Measurements from ENCODE around the gene TPSB2. TPM values are rescaled to one million over a fixed set of nuclear protein-coding genes. Genes with fewer than 3 reads are reported as not detected.
A peak's percentile ranks its signal among the peaks of the same experiment; 100 is the strongest.
"Not testable (repeated sequence)": the region's sequence is repeated elsewhere in the genome, so short reads cannot be mapped to it uniquely, and the experiment has no call there.

The TPSB2 gene
- total RNA-seq, 1 experiment from 2014 or later, result 16.7 TPM

- CTCF ChIA-PET; H3K4me1 ChIP-seq (ENCODE audit: insufficient read depth, low read length, poor library complexity, severe bottlenecking); H3K27me3 ChIP-seq (replicated peaks; ENCODE audit: insufficient read depth, low read depth, low read length, poor library complexity); H3K9me3 ChIP-seq (ENCODE audit: low read depth, low read length, poor library complexity, severe bottlenecking); intact Hi-C loops (cut with micrococcal nuclease; ENCODE audit: unreplicated experiment); DNase-seq (ENCODE audit: low spot score); POLR2A ChIA-PET (ENCODE audit: low non-redundant PET); BruUV-seq (replicated peaks); H3K36me3 ChIP-seq (ENCODE audit: insufficient read depth, low read length, poor library complexity, severe bottlenecking); H3K27ac ChIP-seq (ENCODE audit: low read depth, low read length, poor library complexity, severe bottlenecking); H3K4me3 ChIP-seq (ENCODE audit: low read depth, low read length, poor library complexity, severe bottlenecking): not testable (repeated sequence)
Observed at GRCh38 chr16:1231301-1231700, 1.3 kb upstream of the TPSB2 start.

DNA sequence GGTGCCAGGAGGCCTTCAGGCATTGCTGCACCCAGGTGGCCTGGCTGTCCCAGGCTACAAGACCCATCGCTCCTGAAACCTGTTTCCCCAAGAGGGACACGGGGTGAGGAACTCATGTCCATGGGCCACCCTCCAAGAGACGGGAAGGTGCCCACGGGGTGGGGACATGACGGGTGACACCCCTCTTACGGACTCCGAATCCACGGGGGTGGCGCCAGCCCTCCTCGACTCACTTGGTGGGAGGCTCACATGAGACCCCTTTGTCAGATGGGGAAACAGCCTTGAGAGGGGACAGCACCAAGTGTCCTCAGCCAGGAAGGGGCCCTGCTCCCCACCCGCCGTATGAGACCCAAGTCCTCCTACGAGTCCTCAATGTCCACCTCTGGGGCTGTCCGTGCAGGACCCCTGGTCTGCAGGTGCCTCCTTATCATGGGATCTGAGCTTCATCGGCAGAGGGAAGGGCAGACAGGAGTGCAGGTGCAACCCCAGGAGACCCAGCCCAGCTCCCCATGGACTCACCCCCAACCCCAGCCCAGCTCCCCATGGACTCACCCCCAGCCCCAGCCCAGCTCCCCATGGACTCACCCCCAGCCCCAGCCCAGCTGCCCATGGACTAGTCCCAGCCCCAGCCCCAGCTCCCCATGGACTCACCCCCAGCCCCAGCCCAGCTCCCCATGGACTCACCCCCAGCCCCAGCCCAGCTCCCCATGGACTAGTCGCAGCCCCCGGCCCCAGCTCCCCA is 658 bp upstream of the TPSB2 start:
- H3K36me3 ChIP-seq (ENCODE audit: insufficient read depth, low read length, poor library complexity, severe bottlenecking); DNase-seq (ENCODE audit: low spot score); BruUV-seq (replicated peaks); POLR2A ChIA-PET (ENCODE audit: low non-redundant PET); H3K4me3 ChIP-seq (ENCODE audit: low read depth, low read length, poor library complexity, severe bottlenecking); CTCF ChIA-PET; H3K27ac ChIP-seq (ENCODE audit: low read depth, low read length, poor library complexity, severe bottlenecking); intact Hi-C loops (cut with micrococcal nuclease; ENCODE audit: unreplicated experiment); H3K4me1 ChIP-seq (ENCODE audit: insufficient read depth, low read length, poor library complexity, severe bottlenecking); H3K27me3 ChIP-seq (replicated peaks; ENCODE audit: insufficient read depth, low read depth, low read length, poor library complexity); H3K9me3 ChIP-seq (ENCODE audit: low read depth, low read length, poor library complexity, severe bottlenecking): not testable (repeated sequence)

GRCh38 chr16:1229476-1229875 is 508 bp downstream of the TPSB2 start:
- H3K27me3 ChIP-seq (replicated peaks; ENCODE audit: insufficient read depth, low read depth, low read length, poor library complexity); H3K27ac ChIP-seq (ENCODE audit: low read depth, low read length, poor library complexity, severe bottlenecking); intact Hi-C loops (cut with micrococcal nuclease; ENCODE audit: unreplicated experiment); DNase-seq (ENCODE audit: low spot score); H3K9me3 ChIP-seq (ENCODE audit: low read depth, low read length, poor library complexity, severe bottlenecking); POLR2A ChIA-PET (ENCODE audit: low non-redundant PET); CTCF ChIA-PET; H3K36me3 ChIP-seq (ENCODE audit: insufficient read depth, low read length, poor library complexity, severe bottlenecking); BruUV-seq (replicated peaks); H3K4me1 ChIP-seq (ENCODE audit: insufficient read depth, low read length, poor library complexity, severe bottlenecking); H3K4me3 ChIP-seq (ENCODE audit: low read depth, low read length, poor library complexity, severe bottlenecking): not testable (repeated sequence)

- DNase-seq (ENCODE audit: low spot score); intact Hi-C loops (cut with micrococcal nuclease; ENCODE audit: unreplicated experiment); H3K4me3 ChIP-seq (ENCODE audit: low read depth, low read length, poor library complexity, severe bottlenecking); H3K27me3 ChIP-seq (replicated peaks; ENCODE audit: insufficient read depth, low read depth, low read length, poor library complexity); H3K36me3 ChIP-seq (ENCODE audit: insufficient read depth, low read length, poor library complexity, severe bottlenecking); H3K4me1 ChIP-seq (ENCODE audit: insufficient read depth, low read length, poor library complexity, severe bottlenecking); H3K9me3 ChIP-seq (ENCODE audit: low read depth, low read length, poor library complexity, severe bottlenecking); POLR2A ChIA-PET (ENCODE audit: low non-redundant PET); CTCF ChIA-PET; H3K27ac ChIP-seq (ENCODE audit: low read depth, low read length, poor library complexity, severe bottlenecking): not testable (repeated sequence)
- BruUV-seq (replicated peaks), result TSS peak; percentile 75
Observed at GRCh38 chr16:1228227-1228626, 1.8 kb downstream of the TPSB2 start.

GRCh38 chr16:1226692-1227091 is 3.3 kb downstream of the TPSB2 start:
- H3K27me3 ChIP-seq (replicated peaks; ENCODE audit: insufficient read depth, low read depth, low read length, poor library complexity); H3K36me3 ChIP-seq (ENCODE audit: insufficient read depth, low read length, poor library complexity, severe bottlenecking); intact Hi-C loops (cut with micrococcal nuclease; ENCODE audit: unreplicated experiment); CTCF ChIA-PET; DNase-seq (ENCODE audit: low spot score); H3K4me3 ChIP-seq (ENCODE audit: low read depth, low read length, poor library complexity, severe bottlenecking); POLR2A ChIA-PET (ENCODE audit: low non-redundant PET); H3K27ac ChIP-seq (ENCODE audit: low read depth, low read length, poor library complexity, severe bottlenecking); H3K9me3 ChIP-seq (ENCODE audit: low read depth, low read length, poor library complexity, severe bottlenecking); H3K4me1 ChIP-seq (ENCODE audit: insufficient read depth, low read length, poor library complexity, severe bottlenecking); BruUV-seq (replicated peaks): not testable (repeated sequence)

GRCh38 chr16:1225728-1226311 is 4.2 kb downstream of the TPSB2 start:
- H3K4me1 ChIP-seq (ENCODE audit: insufficient read depth, low read length, poor library complexity, severe bottlenecking); H3K36me3 ChIP-seq (ENCODE audit: insufficient read depth, low read length, poor library complexity, severe bottlenecking); intact Hi-C loops (cut with micrococcal nuclease; ENCODE audit: unreplicated experiment); BruUV-seq (replicated peaks); H3K4me3 ChIP-seq (ENCODE audit: low read depth, low read length, poor library complexity, severe bottlenecking); H3K9me3 ChIP-seq (ENCODE audit: low read depth, low read length, poor library complexity, severe bottlenecking); H3K27me3 ChIP-seq (replicated peaks; ENCODE audit: insufficient read depth, low read depth, low read length, poor library complexity); DNase-seq (ENCODE audit: low spot score); H3K27ac ChIP-seq (ENCODE audit: low read depth, low read length, poor library complexity, severe bottlenecking); POLR2A ChIA-PET (ENCODE audit: low non-redundant PET); CTCF ChIA-PET: not testable (repeated sequence)

Data from A673 (cell line).